ENCODE measurements around the gene SLX4IP.

SLX4IP gene

GRCh38 chr20:10553326-10553984 lies 118.3 kb downstream of the SLX4IP start:
- peak; percentile 40 for DNase-seq

- no peak for DNase-seq
Measured at GRCh38 chr20:10554285-10554684, 119.2 kb downstream of the SLX4IP start.

- no peak for DNase-seq
Measured at GRCh38 chr20:10555393-10555792, 120.3 kb downstream of the SLX4IP start.

GRCh38 chr20:10555865-10556308 lies 120.8 kb downstream of the SLX4IP start:
- no peak for DNase-seq

GRCh38 chr20:10556519-10557083 lies 121.5 kb downstream of the SLX4IP start:
- DNase-seq = no peak

GRCh38 chr20:10557685-10558084 lies 122.6 kb downstream of the SLX4IP start:
- no peak for DNase-seq

GRCh38 chr20:10558635-10559187 lies 123.6 kb downstream of the SLX4IP start:
- DNase-seq = no peak

- no peak for DNase-seq
Measured at GRCh38 chr20:10559266-10559665, 124.2 kb downstream of the SLX4IP start.

GRCh38 chr20:10560686-10561085 lies 125.6 kb downstream of the SLX4IP start:
- DNase-seq = no peak

- DNase-seq = no peak
Measured at GRCh38 chr20:10561302-10561701, 126.2 kb downstream of the SLX4IP start.

- DNase-seq = no peak
Measured at GRCh38 chr20:10562899-10563298, 127.8 kb downstream of the SLX4IP start.

GRCh38 chr20:10563935-10564492 lies 128.9 kb downstream of the SLX4IP start:
- no peak for DNase-seq

- DNase-seq = no peak
Measured at GRCh38 chr20:10565191-10565921, 130.3 kb downstream of the SLX4IP start.

- DNase-seq = no peak
Measured at GRCh38 chr20:10565922-10566897, 131.1 kb downstream of the SLX4IP start.

GRCh38 chr20:10568032-10568431 lies 132.9 kb downstream of the SLX4IP start:
- no peak for DNase-seq

- no peak for DNase-seq
Measured at GRCh38 chr20:10571313-10571815, 136.3 kb downstream of the SLX4IP start.

- no peak for DNase-seq
Measured at GRCh38 chr20:10572853-10573252, 137.7 kb downstream of the SLX4IP start.

- no peak for DNase-seq
Measured at GRCh38 chr20:10573273-10573950, 138.3 kb downstream of the SLX4IP start.

- DNase-seq = no peak
Measured at GRCh38 chr20:10573951-10574339, 138.8 kb downstream of the SLX4IP start.

GRCh38 chr20:10576411-10577090 lies 141.4 kb downstream of the SLX4IP start:
- no peak for DNase-seq

GRCh38 chr20:10577648-10578047 lies 142.5 kb downstream of the SLX4IP start:
- no peak for DNase-seq

Data from CD4-positive, alpha-beta T cell treated with Interleukin-17A for 4 hours (primary cell).